Mesodermal cell (in vitro differentiated cells): ENCODE data around the gene DGKD.

Source experiments
- H3K27ac ChIP-seq: 2 replicates; pipeline ENCODE4 v1.7.0; 2013; ENCODE audit warnings: mild to moderate bottlenecking, low read depth, low read length, moderate library complexity; ENCODE audit not compliant: severe bottlenecking
- H3K36me3 ChIP-seq: 2 replicates; pipeline ENCODE4 v1.7.1; 2013; ENCODE audit warnings: mild to moderate bottlenecking, low read length, moderate library complexity; ENCODE audit not compliant: control insufficient read depth, insufficient read depth
- H3K4me1 ChIP-seq: one replicate; pipeline ENCODE4 v1.7.1; 2013; ENCODE audit warnings: mild to moderate bottlenecking, low read length; ENCODE audit not compliant: insufficient read depth, control insufficient read depth, poor library complexity, severe bottlenecking
- H3K4me3 ChIP-seq: 2 replicates; pipeline ENCODE4 v1.7.0; 2013; ENCODE audit warnings: low read length, control low read depth, mild to moderate bottlenecking; ENCODE audit not compliant: insufficient read depth, poor library complexity, severe bottlenecking; ENCODE audit errors: extremely low read depth
- H3K9me3 ChIP-seq: 2 replicates; pipeline ENCODE4 v1.7.1; 2013; ENCODE audit warnings: mild to moderate bottlenecking, low read length, moderate library complexity; ENCODE audit not compliant: control insufficient read depth
- WGBS, 2 experiments: methylation state at CpG; one replicate each; pipeline ENCODE4 v1.1.5; 2013; ENCODE audit warnings: missing lambda C conversion rate in 2 of 2; ENCODE audit not compliant: insufficient coverage in 2 of 2; 5-methylcytosine and 5-hydroxymethylcytosine counted together

The DGKD gene

GRCh38 chr2:233446606-233447305 is 92.5 kb downstream of the DGKD start:
- WGBS, 2 experiments: 94 to 96% methylated on average over 18 to 30 of the region's 37 CpGs
- H3K27ac ChIP-seq: no peak overlapping the region

GRCh38 chr2:233447506-233448219 is 93.4 kb downstream of the DGKD start:
- H3K9me3 ChIP-seq: no peaks in the 10 kb centered on the region
- 89 to 92% methylated on average over 11 to 12 of the region's 15 CpGs for WGBS, 2 experiments
- H3K27ac ChIP-seq: no peak overlapping the region
- H3K36me3 ChIP-seq: peaks cover 56% of the 10 kb centered on the region
- no peak overlapping the region for H3K4me3 ChIP-seq
- H3K4me1 ChIP-seq: no peaks in the 10 kb centered on the region

More at GRCh38 chr2:233446606-233447305, 92.5 kb downstream of the DGKD start:
- Histone ChIP-seq H3K36me3 (peaks cover 47% of the 10 kb centered on the region), H3K4me1 (no peaks in the 10 kb centered on the region), H3K9me3 (no peaks in the 10 kb centered on the region), H3K4me3 (no peak overlapping the region)

DNA sequence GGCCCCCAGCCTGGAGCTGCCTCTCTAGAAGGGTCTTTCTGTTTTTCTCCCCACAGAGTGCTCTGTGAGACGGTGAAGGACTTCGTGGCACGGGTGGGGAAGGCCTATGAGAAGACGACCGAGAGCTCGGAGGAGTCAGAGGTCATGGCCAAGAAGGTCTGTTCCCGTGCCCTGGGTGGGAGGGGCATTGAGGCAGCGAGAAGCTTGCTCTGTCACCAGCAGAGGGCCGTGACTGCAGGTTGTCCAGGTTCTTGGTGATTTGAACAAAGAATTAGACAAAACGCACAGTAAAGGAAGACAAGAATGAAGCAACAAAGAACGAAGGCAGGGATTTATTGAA is 93.9 kb downstream of the DGKD start:
- Histone ChIP-seq H3K9me3 (no peaks in the 10 kb centered on the region), H3K27ac (no peak overlapping the region), H3K36me3 (peaks cover 60% of the 10 kb centered on the region), H3K4me3 (no peak overlapping the region), H3K4me1 (no peaks in the 10 kb centered on the region)
- 81 to 88% methylated on average over 7 to 11 of the region's 11 CpGs for WGBS, 2 experiments

DNA sequence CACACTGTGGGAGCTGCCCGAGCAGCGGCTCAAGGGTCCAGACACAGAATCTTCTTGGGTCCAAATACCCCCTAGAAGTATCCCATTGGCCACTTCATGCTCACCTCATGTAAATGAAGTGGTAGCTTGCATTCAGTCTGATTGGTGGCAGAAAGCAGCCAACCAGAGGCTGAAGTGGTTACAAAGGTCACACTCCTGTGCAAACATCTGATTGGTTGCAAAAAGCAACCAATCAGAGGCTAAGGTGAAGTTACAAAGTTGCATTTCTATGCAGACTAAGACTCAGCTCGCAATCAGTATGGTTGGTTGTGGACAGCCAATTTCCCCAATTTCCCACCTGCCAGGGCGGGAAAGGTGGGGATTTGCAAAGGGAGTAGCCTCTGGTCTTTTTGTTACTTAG is 94.3 kb downstream of the DGKD start:
- Histone ChIP-seq H3K9me3 (no peaks in the 10 kb centered on the region), H3K27ac (no peak overlapping the region), H3K4me1 (no peaks in the 10 kb centered on the region), H3K4me3 (no peak overlapping the region), H3K36me3 (peaks cover 63% of the 10 kb centered on the region)
- WGBS, 2 experiments: 92 to 100% methylated on average over 2 of the region's 4 CpGs

GRCh38 chr2:233449081-233449901 is 95.0 kb downstream of the DGKD start:
- WGBS, 2 experiments: 58 to 61% methylated on average over 21 to 24 of the region's 31 CpGs
- H3K9me3 ChIP-seq: no peaks in the 10 kb centered on the region
- H3K4me3 ChIP-seq: no peak overlapping the region
- peaks cover 71% of the 10 kb centered on the region for H3K36me3 ChIP-seq
- H3K4me1 ChIP-seq: no peaks in the 10 kb centered on the region
- H3K27ac ChIP-seq: no peak overlapping the region

DNA sequence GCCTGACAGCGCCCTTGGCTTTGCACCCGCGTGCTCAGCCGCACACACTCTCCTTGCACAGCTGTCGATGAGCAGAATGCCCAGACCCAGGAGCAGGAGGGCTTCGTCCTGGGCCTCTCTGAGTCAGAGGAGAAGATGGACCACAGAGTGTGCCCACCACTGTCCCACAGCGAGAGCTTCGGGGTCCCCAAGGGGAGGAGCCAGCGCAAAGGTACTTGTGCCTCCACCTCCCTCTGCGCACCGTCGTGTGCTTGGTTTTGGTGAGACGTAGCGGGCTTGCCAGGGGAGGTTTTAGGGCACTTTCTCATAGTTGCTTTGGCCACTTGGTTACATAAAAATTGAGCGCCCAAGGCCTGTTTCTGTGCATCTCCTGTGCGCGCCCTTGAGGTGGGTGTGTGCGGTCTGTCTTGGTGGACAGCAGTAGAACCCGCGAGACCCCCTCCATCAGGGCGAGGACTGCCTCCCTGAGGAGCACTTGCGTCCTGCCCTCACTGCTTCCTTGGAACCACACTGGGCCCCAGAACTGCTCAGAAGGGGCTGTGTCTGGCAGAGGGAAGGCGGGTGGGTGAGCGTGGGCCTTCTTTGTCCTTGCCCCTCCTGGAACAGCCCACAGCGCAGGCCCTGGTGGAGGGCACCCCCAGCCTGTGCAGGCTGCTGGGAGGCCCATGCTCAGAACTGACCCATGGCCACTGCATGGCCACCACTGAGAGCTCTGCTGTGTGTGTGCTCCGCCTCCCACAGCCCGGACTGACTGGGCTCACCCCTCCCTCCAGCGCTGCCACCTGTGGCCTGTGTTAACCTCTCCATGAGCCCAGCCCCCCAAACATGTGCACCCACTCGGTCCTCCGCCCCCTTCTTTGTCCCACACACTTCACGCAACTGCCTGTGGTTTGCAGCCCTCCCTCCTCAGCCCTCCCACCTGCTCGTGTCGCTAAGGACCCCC is 95.9 kb downstream of the DGKD start:
- Histone ChIP-seq H3K27ac (no peak overlapping the region), H3K4me1 (no peaks in the 10 kb centered on the region), H3K9me3 (no peaks in the 10 kb centered on the region), H3K36me3 (peaks cover 78% of the 10 kb centered on the region), H3K4me3 (no peak overlapping the region)
- WGBS, 2 experiments: 94% methylated on average over 28 to 33 of the region's 33 CpGs

DNA sequence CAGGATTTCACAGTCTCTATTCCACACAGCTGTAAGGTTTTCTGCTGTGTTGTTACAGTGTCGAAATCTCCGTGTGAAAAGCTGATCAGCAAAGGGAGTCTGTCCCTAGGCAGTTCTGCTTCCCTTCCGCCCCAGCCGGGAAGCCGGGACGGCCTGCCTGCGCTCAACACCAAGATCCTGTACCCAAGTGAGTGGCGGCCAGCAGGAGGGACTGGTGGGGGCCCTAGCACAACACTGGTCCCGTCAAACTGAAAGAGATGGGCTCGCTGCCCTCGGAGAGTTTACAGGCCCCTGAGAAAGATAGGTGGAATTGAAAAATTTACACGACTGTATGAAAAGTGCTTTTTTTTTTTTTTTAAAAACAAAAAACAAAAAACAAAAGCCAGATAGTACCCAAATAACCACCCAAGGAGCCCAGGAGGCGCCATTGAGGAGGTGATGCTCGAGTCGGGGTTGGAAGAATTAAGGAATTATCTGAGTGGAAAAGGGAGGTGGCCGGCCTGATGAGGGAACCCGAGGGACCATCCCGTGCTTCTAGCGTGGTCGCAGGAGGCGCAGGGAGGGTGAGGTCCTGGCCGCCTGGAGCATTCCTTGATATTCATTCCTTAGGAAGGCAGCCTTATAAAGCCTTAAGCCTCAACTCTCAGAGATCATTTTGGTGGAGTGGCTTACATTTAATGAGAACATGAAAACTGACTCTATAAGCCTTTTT is 96.7 kb downstream of the DGKD start:
- Histone ChIP-seq H3K9me3 (no peaks in the 10 kb centered on the region), H3K36me3 (peaks cover 77% of the 10 kb centered on the region)
- WGBS, 2 experiments: 96 to 98% methylated on average over 12 to 13 of the region's 22 CpGs

GRCh38 chr2:233451950-233452349 is 97.7 kb downstream of the DGKD start:
- Histone ChIP-seq H3K4me3 (no peak overlapping the region), H3K36me3 (peaks cover 76% of the 10 kb centered on the region), H3K9me3 (no peaks in the 10 kb centered on the region), H3K4me1 (no peaks in the 10 kb centered on the region), H3K27ac (no peak overlapping the region)
- WGBS, 2 experiments: 90 to 95% methylated on average over 5 to 7 of the region's 9 CpGs

More for the DNA sequence above, 96.7 kb downstream of the DGKD start:
- Histone ChIP-seq H3K27ac (no peak overlapping the region), H3K4me1 (no peaks in the 10 kb centered on the region), H3K4me3 (no peak overlapping the region)

GRCh38 chr2:233453111-233453915 is 99.0 kb downstream of the DGKD start:
- Histone ChIP-seq H3K27ac (no peak overlapping the region), H3K9me3 (no peaks in the 10 kb centered on the region), H3K4me1 (no peaks in the 10 kb centered on the region), H3K4me3 (no peak overlapping the region), H3K36me3 (peaks cover 86% of the 10 kb centered on the region)
- WGBS, 2 experiments: 95 to 96% methylated on average over 8 to 9 of the region's 10 CpGs
